Neural cell (in vitro differentiated cells): ENCODE data around the gene TANGO6. TPM values are rescaled to one million over a fixed set of nuclear protein-coding genes. Genes with fewer than 3 reads are reported as not detected.

Source experiments
- H2AFZ ChIP-seq: fragments of 200-600, 300-800 bp; sonication (generic), shearing (Covaris generic); 2 replicates; pipeline ENCODE4 v1.6.0; 2014; ENCODE audit warnings: low read depth, mild to moderate bottlenecking, antibody characterized with exemption, low read length, moderate library complexity
- H3F3A ChIP-seq: fragments of 200-600 bp; shearing (Covaris generic); 2 replicates; pipeline ENCODE4 v1.6.1; 2016; ENCODE audit warnings: mild to moderate bottlenecking, moderate library complexity, mixed read lengths, antibody characterized with exemption, low read length; ENCODE audit not compliant: insufficient read depth, poor library complexity, severe bottlenecking
- H3K27ac ChIP-seq: fragments of 200-600, 300-800 bp; sonication (generic), shearing (Covaris generic); 2 replicates; pipeline ENCODE4 v1.5.1; 2014; ENCODE audit warnings: mild to moderate bottlenecking, low read length, moderate library complexity
- H3K27me3 ChIP-seq: fragments of 300-800, 200-600 bp; sonication (generic), shearing (Covaris generic); 2 replicates; pipeline ENCODE4 v1.6.0; 2014; ENCODE audit warnings: mild to moderate bottlenecking, low read depth, low read length, moderate library complexity; ENCODE audit not compliant: insufficient read depth
- H3K36me3 ChIP-seq: fragments of 300-800, 200-600 bp; sonication (generic), shearing (Covaris generic); 2 replicates; pipeline ENCODE4 v1.5.1; 2014; ENCODE audit warnings: mild to moderate bottlenecking, antibody characterized with exemption, low read length, moderate library complexity; ENCODE audit not compliant: insufficient read depth
- H3K4me2 ChIP-seq: fragments of 300-800, 200-600 bp; sonication (generic), shearing (Covaris generic); 2 replicates; pipeline ENCODE4 v1.6.0; 2014; ENCODE audit warnings: mild to moderate bottlenecking, low read length
- H3K4me3 ChIP-seq: fragments of 300-800, 200-600 bp; sonication (generic), shearing (Covaris generic); 2 replicates; pipeline ENCODE4 v1.5.1; 2014; ENCODE audit warnings: mild to moderate bottlenecking, low read length, moderate library complexity
- H3K79me2 ChIP-seq: fragments of 200-600 bp; shearing (Covaris generic); replicated peaks from 2 replicates; pipeline ENCODE4 v1.6.0; 2014; ENCODE audit warnings: mild to moderate bottlenecking, low read length, moderate library complexity; ENCODE audit not compliant: insufficient read depth
- H3K9ac ChIP-seq: fragments of 300-800, 200-600 bp; sonication (generic), shearing (Covaris generic); 2 replicates; pipeline ENCODE4 v1.6.1; 2016; ENCODE audit warnings: mild to moderate bottlenecking, low read length, mixed read lengths
- H3K9me2 ChIP-seq: fragments of 200-600 bp; shearing (Covaris generic); 2 replicates; pipeline ENCODE4 v1.6.1; 2016; ENCODE audit warnings: mild to moderate bottlenecking, low read length, mixed read lengths; ENCODE audit not compliant: insufficient read depth
- H3K9me3 ChIP-seq: fragments of 200-600, 300-800 bp; sonication (generic), shearing (Covaris generic); 2 replicates; pipeline ENCODE4 v1.6.1; 2016; ENCODE audit warnings: mild to moderate bottlenecking, mixed run types, low read length, moderate library complexity, mixed read lengths
- H4K20me1 ChIP-seq: fragments of 200-600 bp; shearing (Covaris generic); 2 replicates; pipeline ENCODE4 v1.6.1; 2016; ENCODE audit warnings: mild to moderate bottlenecking, mixed run types; ENCODE audit not compliant: insufficient read depth
- CTCF ChIP-seq: fragments of 450-650 bp; IDR thresholded peaks from 2 replicates; pipeline ENCODE4 v1.5.1; 2014; ENCODE audit warnings: antibody characterized with exemption, mild to moderate bottlenecking, moderate library complexity; ENCODE audit not compliant: poor library complexity, severe bottlenecking
- EP300 ChIP-seq: fragments of 450-650 bp; conservative IDR thresholded peaks from 2 replicates; pipeline ENCODE4 v1.6.1; 2014; ENCODE audit warnings: antibody characterized with exemption, mild to moderate bottlenecking, moderate library complexity; ENCODE audit not compliant: poor library complexity, severe bottlenecking
- EZH2 ChIP-seq: fragments of 200-600, 300-800 bp; shearing (Covaris generic), sonication (generic); IDR thresholded peaks from 2 replicates; pipeline ENCODE4 v1.6.1; 2014; ENCODE audit warnings: antibody characterized with exemption, low read length, borderline replicate concordance, mild to moderate bottlenecking; ENCODE audit not compliant: insufficient read depth, poor library complexity, severe bottlenecking
- MXI1 ChIP-seq: fragments of 450-650 bp; conservative IDR thresholded peaks from 2 replicates; pipeline ENCODE4 v1.6.1; 2014; ENCODE audit warnings: antibody characterized with exemption, mild to moderate bottlenecking; ENCODE audit not compliant: poor library complexity, severe bottlenecking
- POLR2AphosphoS5 ChIP-seq: IDR thresholded peaks from 2 replicates; pipeline ENCODE4 v1.6.1; 2012
- RAD21 ChIP-seq: fragments of 450-650 bp; conservative IDR thresholded peaks from 2 replicates; pipeline ENCODE4 v1.6.1; 2014; ENCODE audit warnings: antibody characterized with exemption, mild to moderate bottlenecking, moderate library complexity
- REST ChIP-seq: IDR thresholded peaks from 2 replicates; pipeline ENCODE4 v1.6.1; 2012; ENCODE audit warnings: borderline replicate concordance
- SMC3 ChIP-seq: fragments of 450-650 bp; conservative IDR thresholded peaks from 2 replicates; pipeline ENCODE4 v1.6.1; 2014; ENCODE audit warnings: antibody characterized with exemption, mild to moderate bottlenecking, moderate library complexity; ENCODE audit not compliant: poor library complexity
- TAF1 ChIP-seq: IDR thresholded peaks from 2 replicates; pipeline ENCODE4 v1.6.1; 2012; ENCODE audit warnings: low read depth
- polyA plus RNA-seq: library from polyadenylated mRNA; depleted of rRNA; stranded (reverse); fragments of >200 nt; gene quantifications from 2 replicates; pipeline ENCODE4 v1.2.3, GENCODE V29; 2014

TANGO6 gene
- polyA plus RNA-seq, 1 donor from 2014 or later: 9.5 TPM

- H3K27me3 ChIP-seq: no peaks in the 10 kb centered on the region
- no peaks in the 10 kb centered on the region for H3K79me2 ChIP-seq
- H3K4me2 ChIP-seq: no peak overlapping the region
- no peaks in the 10 kb centered on the region for H3K9me3 ChIP-seq
- H3K9me2 ChIP-seq: no peaks in the 10 kb centered on the region
- H4K20me1 ChIP-seq: no peaks in the 10 kb centered on the region
- H3K27ac ChIP-seq: no peak overlapping the region
- no peaks in the 10 kb centered on the region for H3K36me3 ChIP-seq
- H3F3A ChIP-seq: no peaks in the 10 kb centered on the region
- H3K4me3 ChIP-seq: no peak overlapping the region
- no peak overlapping the region for H3K9ac ChIP-seq
- TF ChIP-seq TAF1: no peak
- no peak overlapping the region for H2AFZ ChIP-seq
Observed at GRCh38 chr16:68920349-68920748, 77.0 kb downstream of the TANGO6 start.

- H3K9ac ChIP-seq: no peak overlapping the region
Observed at GRCh38 chr16:68921637-68922036, 78.3 kb downstream of the TANGO6 start.

GRCh38 chr16:68923116-68923515 lies 79.8 kb downstream of the TANGO6 start:
- Histone ChIP-seq H3F3A (no peaks in the 10 kb centered on the region), H3K36me3 (peaks cover 5% of the 10 kb centered on the region), H4K20me1 (no peaks in the 10 kb centered on the region), H3K27me3 (no peaks in the 10 kb centered on the region), H3K27ac (no peak overlapping the region), H3K9me2 (no peaks in the 10 kb centered on the region), H3K79me2 (no peaks in the 10 kb centered on the region), H3K4me3 (no peak overlapping the region), H2AFZ (no peak overlapping the region), H3K9ac (no peak overlapping the region), H3K4me2 (no peak overlapping the region), H3K9me3 (no peaks in the 10 kb centered on the region)
- TF ChIP-seq CTCF (no peak), SMC3 (no peak), EP300 (no peak), TAF1 (no peak), RAD21 (no peak), MXI1 (no peak), POLR2AphosphoS5 (no peak), EZH2 (no peak), REST (no peak)

More at GRCh38 chr16:68921637-68922036, 78.3 kb downstream of the TANGO6 start:
- no peak overlapping the region for H2AFZ ChIP-seq
- no peak overlapping the region for H3K4me2 ChIP-seq
- H3K27ac ChIP-seq: no peak overlapping the region
- no peaks in the 10 kb centered on the region for H3K27me3 ChIP-seq
- no peaks in the 10 kb centered on the region for H3K9me3 ChIP-seq
- H3K36me3 ChIP-seq: no peaks in the 10 kb centered on the region
- H3K9me2 ChIP-seq: no peaks in the 10 kb centered on the region
- no peak overlapping the region for H3K4me3 ChIP-seq
- no peaks in the 10 kb centered on the region for H4K20me1 ChIP-seq
- no peaks in the 10 kb centered on the region for H3K79me2 ChIP-seq
- TF ChIP-seq POLR2AphosphoS5: no peak
- no peak for TF ChIP-seq TAF1
- no peak for TF ChIP-seq EZH2
- no peak for TF ChIP-seq SMC3
- no peaks in the 10 kb centered on the region for H3F3A ChIP-seq
